ENCODE results near the gene RSPRY1.
A peak's percentile ranks its signal among the peaks of the same experiment; 100 is the strongest.

The RSPRY1 gene

DNA sequence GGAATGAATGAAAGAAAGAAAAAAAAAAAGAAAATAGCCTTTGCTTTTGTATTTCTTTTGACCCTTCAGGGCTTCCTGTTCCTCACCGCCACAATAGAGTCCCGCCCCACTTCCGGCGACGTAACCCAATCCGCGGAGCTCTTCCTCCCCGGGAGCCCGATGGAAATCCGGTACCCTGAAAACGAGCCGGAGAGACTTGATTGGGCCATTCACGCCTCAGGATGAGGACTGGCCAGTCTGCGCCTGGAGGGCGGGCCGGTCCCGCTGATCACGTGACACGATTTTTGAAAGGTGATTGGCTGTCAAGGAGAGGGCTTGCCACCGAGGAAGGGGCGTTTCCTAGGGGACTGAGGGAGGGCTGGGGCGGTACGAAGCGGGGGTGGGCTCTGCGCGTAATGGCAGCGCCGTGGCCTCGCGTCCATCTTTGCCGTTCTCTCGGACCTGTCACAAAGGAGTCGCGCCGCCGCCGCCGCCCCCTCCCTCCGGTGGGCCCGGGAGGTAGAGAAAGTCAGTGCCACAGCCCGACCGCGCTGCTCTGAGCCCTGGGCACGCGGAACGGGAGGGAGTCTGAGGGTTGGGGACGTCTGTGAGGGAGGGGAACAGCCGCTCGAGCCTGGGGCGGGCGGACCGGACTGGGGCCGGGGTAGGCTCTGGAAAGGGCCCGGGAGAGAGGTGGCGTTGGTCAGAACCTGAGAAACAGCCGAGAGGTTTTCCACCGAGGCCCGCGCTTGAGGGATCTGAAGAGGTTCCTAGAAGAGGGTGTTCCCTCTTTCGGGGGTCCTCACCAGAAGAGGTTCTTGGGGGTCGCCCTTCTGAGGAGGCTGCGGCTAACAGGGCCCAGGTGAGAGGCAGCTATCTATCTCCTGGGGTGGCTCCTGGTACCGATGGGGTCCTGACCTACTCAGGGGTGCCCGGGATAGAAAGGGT, at the start of gene RSPRY1, which contains the start of gene PSME3IP1:
RSPRY1 (plus strand) TSS at position 385 of the 927 bp plus-strand sequence. CDS start 18,330 bp downstream, outside the sequence.
PSME3IP1 (minus strand) TSS at position 95 of the 927 bp plus-strand sequence. CDS start 12,185 bp downstream, outside the sequence.
- peak; percentile 99 for DNase-seq

DNA sequence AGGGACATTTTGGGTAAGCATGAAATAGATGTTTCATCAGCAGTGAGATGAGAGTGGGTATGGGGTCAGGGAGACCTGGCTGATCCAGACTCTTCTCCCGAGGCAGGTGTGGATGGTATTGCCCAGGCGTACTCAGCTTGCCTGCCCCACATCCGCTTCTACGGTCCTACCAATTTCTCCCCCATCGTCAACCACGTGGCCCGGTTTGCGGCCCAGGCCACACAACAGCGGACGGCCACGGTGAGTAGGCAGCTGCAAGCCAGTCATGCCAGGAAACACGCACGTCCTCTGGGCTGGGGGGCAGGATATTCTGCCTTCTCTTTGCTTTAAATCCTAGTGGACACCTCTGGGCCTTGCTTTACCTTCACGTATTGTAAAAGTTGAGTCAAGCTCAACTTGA, 49.1 kb upstream of the RSPRY1 start:
- DNase-seq, result no peak

DNA sequence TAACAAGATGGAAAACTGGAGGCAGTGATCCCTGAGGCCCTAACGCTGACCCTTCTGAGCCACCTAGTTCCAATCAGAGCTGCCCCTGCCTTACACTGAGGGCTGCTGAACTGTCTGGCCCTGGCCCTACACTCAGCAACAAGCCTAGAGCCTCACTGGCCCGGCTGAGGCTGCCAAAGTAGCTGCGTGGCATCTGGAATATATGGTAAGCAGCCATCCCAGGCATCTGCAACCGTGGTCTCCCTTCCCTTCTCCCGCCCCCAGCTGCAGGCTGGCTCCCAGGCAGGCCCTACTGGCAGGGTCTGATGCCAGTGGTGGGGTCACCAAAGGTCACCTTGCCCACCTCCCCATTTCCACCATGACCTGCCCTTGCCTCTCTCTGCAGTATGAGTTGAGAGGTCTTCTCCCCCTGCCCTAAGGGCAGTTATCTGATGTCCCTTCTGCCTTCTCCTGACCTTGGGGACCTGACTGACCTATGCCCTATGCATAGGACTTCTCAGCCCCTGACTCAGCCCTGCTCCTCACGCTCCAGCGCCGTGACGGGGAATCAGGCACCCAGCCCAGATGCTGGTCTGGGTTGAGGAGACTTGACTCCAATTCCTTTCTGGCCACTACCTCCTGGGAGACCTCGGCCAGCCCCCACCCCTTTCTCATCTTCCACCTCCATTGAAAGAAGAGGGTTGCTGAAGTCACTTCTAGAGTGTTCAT, 48.4 kb upstream of the RSPRY1 start:
- no peak for DNase-seq

DNA sequence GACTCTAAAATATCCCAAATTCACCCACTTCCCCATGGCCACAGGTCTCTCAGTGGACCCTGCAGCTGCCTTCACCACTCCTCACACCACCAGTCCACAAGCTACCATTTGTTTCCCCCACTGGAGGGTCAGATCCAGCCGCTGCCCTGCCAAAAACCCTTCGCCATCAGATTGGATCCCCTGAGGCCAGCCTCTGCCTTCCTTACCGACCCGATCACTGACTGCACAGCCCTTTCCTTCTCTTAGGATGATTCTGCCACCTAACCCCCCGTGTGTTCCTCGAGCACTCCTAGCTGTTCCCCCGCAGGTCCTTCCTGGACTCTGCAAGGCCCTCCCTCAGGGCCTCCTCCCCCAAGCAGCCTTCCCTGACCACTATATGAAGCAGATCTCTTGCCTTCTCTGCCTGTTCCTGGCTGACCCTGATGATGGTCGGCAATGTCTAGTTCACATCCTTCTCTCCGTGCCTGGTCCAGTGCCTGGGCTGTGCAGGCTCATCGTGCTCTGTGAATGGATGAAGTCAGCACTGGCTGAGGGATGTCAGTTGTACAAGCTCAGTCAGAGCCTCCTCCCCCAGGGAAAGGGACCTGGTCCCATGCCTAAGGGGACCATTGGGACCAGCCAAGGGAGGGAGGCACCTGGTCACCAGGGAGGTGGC, 47.7 kb upstream of the RSPRY1 start:
- no peak for DNase-seq

DNA sequence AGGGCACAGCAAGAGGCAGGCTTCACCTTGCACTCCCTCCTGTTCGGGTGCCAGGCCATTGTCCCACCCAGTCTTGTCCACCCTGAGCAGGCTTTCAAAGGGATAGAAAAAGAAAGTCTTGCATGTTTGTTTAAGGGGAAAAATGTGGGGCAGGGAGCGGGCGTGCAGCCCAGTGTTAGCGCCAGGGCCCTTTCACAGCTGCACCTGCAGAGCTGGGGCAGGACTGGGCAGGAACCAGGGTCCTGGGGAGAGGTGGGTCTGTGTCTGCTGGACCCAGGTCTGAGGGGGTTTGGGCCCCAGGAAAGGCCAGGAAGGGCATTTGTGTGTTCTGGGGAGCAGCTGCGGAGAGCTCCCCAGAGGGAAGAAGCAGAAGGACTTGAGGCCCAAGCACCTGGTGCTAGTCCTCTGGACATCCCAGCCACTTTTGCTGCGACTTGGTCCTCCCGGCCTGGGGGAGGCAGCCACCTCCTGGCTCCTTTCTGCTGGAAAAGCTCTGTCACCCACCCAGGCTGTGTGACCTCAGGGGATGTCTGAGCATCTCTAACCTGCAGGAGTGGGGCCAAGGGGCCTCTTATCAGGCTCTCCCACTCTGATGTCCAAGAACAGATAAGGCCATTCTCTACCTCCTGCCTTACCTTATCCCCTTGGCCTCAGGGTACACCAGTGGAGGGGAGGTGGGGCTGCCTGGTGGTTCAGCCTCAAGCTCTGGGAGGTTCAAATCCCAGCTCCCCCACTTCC, 45.0 kb upstream of the RSPRY1 start:
- DNase-seq, result no peak

DNA sequence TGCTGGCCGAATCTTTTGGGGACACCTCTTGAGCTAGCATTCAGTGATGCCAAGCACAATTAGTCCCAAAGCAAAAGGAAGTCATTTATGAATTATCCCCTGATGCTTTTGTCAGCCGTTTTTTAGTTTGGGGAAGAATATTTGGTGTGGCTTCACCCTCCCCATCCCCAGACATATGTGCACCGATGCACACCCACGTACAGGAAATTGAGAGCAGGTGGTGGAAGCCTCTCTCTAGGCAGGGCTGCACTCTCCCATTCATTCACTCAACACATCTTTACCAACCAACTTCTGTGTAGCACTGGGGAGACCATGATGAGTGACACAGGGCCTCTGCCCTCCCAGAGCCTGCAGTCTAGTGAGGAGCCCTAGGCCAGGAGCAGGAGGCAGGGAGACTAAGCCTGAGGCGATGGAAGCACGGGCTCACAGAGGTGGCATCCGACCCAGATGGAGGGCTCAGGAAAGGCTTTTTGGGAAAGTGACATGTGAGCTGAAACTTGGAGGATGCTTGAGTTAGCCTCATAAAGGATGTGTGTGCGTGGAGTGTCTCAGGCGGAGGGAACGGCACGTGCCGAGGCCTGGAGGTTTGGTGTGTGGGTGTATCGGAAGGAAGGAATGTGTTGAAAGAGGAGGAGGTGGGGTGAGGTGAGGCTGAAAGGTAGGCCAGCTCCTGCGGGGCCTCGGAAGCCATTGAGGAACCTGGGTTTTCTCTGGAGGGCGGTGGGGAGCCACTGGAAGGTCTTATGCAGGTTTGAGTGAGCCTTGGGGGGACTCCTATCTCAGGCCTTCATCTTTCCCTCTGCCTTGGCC, 44.1 kb upstream of the RSPRY1 start:
- DNase-seq, result no peak

DNA sequence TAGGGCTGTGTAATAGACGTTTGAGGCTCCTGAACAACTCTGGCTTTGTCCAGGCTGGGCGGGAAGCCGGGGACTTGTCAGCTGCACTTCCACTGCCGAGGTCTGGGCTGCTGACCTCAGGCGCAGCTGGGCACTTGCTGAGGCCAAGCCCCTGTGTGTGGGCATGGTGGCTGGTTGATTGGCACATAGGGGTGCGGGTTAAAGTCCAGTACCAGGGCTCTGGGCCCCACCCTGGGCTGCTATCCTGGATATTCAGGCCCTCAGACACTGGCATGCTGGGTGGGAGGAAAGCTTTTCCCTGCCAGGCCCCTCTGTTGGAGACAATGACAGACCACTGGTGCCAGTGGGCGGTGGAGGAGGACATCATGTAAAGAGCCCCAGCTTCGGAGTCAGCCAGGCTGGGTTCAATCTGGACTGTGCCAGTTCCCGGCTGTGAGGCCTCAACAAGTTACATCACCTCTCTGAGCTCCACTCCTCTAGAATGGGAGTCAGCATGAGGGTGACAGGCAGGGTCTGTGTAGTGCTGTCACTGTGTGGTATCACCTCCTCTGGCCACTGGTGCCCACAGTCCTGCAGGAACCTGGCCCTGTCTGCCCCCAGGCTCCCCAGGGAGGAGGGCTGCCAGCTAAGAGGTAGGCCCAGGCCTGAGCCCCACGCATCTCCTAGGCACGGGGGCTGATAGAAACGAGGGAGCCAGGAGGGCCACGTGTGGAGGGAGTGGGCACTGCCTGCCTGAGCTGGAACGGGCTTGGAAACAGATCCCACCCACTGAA, 42.8 kb upstream of the RSPRY1 start:
- DNase-seq, result no peak

DNA sequence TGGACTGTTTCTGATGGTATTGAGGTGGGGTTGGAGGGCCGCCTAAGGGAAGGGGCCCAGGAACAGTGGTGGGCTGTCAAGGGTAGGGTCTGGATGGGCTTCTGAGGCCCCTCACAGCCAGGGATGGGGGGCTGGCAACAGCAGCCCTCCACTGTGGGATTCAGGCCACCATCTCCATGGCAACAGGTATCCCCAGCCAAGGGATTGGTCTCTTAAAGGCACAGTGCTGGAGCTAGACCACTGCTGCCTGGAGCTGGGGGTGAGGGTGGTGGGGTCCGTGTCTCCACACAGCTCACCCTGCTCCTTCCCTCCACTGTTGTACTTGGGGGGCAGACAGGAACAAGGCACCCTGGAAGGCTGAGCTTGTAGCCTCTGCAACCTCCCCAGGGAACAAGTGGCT, 42.1 kb upstream of the RSPRY1 start:
- no peak for DNase-seq

DNA sequence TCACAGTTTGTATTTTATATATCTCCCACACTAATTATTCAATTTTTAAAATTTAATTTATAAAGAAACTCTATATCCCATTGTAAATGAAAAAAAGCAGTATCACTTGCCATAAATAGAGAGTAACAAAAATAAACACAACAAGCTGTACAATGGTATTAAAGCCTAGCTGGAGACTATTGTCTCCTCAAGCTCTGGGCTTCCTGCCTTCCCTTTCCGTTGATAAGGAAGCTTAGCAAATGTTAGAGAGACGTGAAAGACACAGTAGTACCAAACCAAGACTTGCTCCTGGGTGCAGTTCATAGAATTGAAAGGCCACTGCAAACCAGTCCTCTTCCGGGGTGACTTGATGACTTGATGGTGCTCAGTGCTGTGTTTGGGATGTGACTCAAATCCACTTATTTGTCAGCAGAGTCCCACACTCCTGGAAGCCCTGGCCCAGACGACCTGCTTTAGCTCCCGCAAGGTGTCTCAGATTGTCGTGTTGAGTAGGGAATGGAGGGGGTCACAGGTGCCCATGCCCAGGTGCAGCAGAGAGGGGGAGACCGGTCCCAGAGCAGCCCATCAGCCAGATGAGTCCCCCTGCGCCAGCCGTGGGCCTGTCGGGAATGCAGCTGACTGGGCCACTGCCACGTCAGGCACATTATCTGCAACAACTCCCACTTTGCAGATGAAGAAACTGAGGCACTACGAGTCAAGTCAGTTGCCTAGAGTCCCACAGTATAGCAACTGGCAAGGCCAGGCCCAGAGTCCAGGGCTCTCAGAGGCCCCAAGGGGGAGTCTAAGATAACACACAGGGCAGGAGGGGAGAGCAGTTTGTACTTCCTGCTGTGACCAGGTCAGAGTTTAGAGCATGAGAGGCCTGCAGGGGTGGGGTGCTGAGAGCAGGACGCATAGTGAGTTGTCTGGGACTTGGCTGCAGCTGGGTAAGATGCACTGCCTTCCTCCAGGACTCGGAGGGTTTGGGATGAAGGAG, 40.8 kb upstream of the RSPRY1 start:
- no peak for DNase-seq

DNA sequence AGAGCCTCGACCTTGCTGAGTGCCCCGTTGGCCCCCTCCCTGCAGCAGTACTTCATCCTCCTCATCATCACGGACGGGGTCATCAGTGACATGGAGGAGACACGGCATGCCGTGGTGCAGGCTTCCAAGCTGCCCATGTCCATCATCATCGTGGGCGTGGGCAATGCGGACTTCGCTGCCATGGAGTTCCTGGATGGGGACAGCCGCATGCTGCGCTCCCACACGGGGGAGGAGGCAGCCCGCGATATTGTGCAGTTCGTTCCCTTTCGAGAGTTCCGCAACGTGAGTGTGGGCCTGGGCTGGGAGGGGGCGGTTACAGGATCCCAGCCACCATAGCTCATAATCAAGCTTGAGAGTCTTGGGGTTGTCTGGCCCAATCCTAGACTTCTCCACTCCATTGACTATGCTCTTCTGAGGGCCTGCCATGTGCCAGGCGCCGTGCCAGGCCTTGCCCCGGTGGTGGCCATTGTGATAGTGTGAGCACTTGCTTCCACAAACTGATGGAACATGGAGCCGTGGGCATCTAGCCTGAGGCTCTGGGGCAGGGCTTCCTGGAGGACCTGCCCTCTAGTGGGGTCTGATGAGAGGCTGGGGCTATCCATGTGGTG, 40.0 kb upstream of the RSPRY1 start:
- DNase-seq, result no peak

DNA sequence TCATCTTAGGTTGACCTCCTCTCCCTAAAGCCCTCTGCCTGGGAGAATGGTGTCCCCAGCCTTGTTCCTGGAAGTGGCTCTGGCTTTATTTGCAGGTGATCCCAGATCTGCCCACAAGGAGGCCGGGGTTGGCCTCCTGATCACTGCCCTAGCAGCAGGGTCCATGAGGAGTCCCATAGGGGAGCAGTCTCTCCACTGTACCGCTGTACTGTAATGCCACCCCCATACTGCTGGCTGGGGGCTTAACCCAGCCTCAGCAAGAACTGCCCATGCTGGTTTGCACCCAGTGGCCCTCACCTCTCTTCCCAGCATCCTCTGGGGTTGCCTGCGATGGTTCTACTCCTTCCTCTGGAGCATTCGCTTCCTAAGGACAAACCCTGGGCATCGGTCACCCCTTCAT, 39.4 kb upstream of the RSPRY1 start:
- DNase-seq, result peak; percentile 17

DNA sequence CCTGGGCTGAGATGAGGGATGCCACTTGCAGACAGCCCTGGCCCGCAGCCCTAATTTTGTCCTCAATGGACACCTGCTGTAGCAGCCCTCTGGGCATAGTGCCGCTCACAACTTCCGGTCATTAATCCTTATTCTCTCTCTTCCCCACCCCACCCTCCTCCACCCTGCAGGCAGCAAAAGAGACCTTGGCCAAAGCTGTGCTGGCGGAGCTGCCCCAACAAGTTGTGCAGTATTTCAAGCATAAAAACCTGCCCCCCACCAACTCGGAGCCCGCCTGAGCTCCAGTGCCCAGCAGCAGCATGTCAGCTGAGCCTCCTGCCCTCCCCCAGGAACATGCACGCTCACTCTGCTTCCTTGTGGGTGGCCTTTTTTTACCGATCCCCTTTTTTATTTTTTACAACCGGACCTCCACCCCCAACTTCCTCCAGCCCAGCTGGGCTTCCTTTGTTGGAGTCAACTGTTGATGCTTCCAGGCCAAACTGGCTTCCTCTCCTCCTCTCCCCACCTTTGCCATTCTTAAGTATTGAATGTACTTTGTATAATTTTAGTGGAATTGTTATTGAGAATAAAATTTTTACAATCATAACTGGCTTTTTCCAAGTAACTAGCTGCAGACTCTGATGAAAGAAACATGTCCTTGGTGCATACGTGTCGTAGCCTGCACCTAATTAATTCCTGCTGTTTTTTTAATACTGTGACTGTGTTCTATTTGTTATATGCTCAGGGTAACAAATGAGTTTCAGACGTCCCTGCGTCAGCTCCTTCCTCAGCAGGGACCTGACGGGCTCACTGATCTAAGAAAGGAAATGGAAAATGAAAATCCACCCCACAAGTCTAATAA, 38.5 kb upstream of the RSPRY1 start:
- no peak for DNase-seq

DNA sequence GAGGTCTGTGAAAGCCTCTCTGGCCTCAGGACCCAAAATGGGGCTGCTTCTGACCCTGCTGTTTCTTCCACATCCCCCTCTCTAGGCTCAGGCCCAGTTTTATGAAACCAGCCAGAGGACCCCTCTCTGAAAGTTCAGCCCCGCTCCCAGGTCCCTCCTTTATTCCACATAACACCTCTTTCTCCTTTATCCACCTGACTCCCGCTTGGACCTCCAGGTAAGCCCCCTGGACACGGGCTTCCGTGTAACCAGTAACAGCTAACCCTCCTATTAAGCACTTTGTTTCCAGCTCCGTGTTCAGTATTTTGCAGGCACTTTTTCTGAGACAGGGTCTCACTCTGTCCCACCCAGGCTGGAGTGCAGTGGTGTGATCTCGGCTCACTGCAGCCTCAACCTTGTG, 37.6 kb upstream of the RSPRY1 start:
- no peak for DNase-seq

DNA sequence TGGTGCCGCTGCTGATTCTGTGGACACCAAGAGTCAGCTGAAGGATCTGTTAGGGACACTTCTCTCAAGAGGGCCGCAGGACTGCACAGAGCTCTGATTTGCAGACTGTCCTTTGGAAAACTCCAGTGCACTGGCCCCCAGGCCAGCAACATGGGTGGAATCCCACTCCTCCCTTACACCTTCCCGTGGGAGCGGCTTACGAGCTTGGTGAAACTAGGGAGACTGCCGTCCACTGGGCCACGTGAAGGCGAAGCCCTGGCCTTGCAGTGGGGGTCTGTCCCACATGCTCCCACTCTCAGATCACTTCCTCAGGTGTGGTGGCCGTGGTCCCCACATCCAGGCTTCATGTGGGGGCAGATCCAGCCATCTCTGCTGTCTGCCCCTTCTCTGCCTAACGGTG, 36.7 kb upstream of the RSPRY1 start:
- no peak for DNase-seq

DNA sequence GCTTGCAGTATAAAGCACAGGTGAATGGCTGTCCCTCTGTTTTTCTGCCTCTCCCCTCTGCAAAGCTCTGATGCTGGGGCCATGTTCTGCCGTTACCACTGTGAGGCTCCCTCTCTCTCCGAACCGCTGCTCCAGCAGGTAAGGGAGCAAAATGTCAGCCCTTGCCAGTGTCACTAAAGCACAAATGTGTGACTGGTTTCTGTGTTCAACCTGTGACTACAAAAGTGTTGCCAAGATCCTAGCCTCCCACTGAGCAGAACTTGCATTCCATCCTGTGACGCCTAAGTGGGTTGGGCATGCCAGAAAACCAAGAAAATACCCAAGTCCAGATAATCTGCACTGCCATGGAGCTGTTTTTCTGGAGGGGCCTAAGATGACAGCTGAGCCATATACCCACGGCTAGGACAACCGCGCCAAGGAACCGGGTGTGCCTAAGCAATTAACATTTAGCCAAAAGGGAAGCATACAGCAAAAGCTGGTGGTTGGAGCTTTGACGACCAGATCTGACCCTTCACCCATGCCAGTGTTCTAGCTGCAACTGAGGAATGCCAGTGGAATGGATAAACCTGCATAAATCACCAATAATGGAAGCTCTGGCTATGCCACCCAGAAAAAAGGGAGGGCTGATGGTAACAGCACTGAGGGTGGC, 35.3 kb upstream of the RSPRY1 start:
- DNase-seq, result no peak

DNA sequence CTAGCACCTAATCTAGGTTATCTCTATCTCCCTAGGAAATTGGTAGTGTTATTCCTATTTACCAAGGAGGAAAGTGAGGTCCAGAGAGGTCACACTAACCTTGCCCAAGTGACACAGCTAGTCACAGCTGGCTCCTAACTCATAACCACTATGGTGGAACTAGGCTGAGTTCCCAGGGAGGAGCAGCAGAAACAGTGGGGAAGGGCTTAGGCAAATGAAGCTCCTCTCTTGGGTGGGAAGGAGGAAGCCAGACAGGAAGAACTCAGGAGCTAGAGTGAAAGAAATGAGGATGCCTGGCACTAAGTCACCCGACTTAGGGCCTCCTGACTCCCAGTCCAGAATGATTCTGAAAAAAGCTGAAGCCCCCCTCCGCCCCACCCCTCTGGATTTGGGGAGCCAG, 34.8 kb upstream of the RSPRY1 start:
- no peak for DNase-seq
